Ascending aorta (tissue), 2 donors: ENCODE data around the gene STRADB. TPM values are rescaled to one million over a fixed set of nuclear protein-coding genes. Genes with fewer than 3 reads are reported as not detected.

Experiments used
- DNase-seq, 2 donors: peaks; one replicate each; pipeline ENCODE4 v3.0.0-alpha.2; 2019; ENCODE audit warnings: low spot score in 2 of 2
- H3K27ac ChIP-seq, 2 donors: fragments of 200-600 bp; sonication (generic); one replicate each; pipeline ENCODE4 v1.5.1; 2016 to 2017; ENCODE audit warnings: mild to moderate bottlenecking in 1 of 2
- H3K27me3 ChIP-seq: fragments of 200-600 bp; sonication (generic); one replicate; pipeline ENCODE4 v1.5.1; 2017
- H3K36me3 ChIP-seq, 2 donors: fragments of 200-600 bp; sonication (generic); one replicate each; pipeline ENCODE4 v1.5.1; 2016
- H3K4me1 ChIP-seq, 2 donors: fragments of 200-600 bp; sonication (generic); one replicate each; pipeline ENCODE4 v1.5.1; 2016 to 2017; ENCODE audit warnings: mild to moderate bottlenecking in 1 of 2
- H3K4me3 ChIP-seq, 2 donors: fragments of 200-600 bp; sonication (generic); one replicate each; pipeline ENCODE4 v1.5.1; 2016 to 2017; ENCODE audit warnings: mild to moderate bottlenecking in 1 of 2
- H3K9me3 ChIP-seq, 2 donors: fragments of 200-600 bp; sonication (generic); one replicate each; pipeline ENCODE4 v1.5.1; 2016
- CTCF ChIP-seq, 3 experiments: fragments of 200-600 bp in 2 of 3; fragments of 450-650 bp in 1 of 3; sonication (generic) in 2 of 3; IDR thresholded peaks; one replicate each; pipeline ENCODE4 v1.5.1; 2016 to 2019; ENCODE audit warnings: antibody characterized with exemption in 3 of 3, mild to moderate bottlenecking in 1 of 3, moderate library complexity in 1 of 3
- intact Hi-C: fragments of 100-400 bp; cut with DNase I; formaldehyde crosslinking; loops from one replicate; pipeline ENCODE4 v1.15.1; 2023
- total RNA-seq: library from RNA; depleted of rRNA; stranded (reverse); fragments of >200 nt; gene quantifications from one replicate; pipeline ENCODE4 v1.1.0, GENCODE V29; 2016

Gene STRADB
- total RNA-seq, 1 donor from 2014 or later, result 22.8 TPM

- Histone ChIP-seq H3K4me3 (no peak overlapping the region), H3K27me3 (no peaks in the 10 kb centered on the region), H3K9me3 (no peaks in the 10 kb centered on the region), H3K27ac (no peak overlapping the region), H3K4me1 (no peaks in the 10 kb centered on the region), H3K36me3 (peaks cover 6 to 19% of the 10 kb centered on the region in 2 donors)
- intact Hi-C loops, result no loop called here
- no peak for TF ChIP-seq CTCF (IDR thresholded peaks at IDR 0.05)
- no peak for DNase-seq
Observed at GRCh38 chr2:201484805-201485204, 33.3 kb downstream of the STRADB start.

GRCh38 chr2:201490291-201490690, 38.8 kb downstream of the STRADB start:
- no peaks in the 10 kb centered on the region for H3K4me1 ChIP-seq
- no peak for DNase-seq
- H3K4me3 ChIP-seq, result no peak overlapping the region
- H3K27me3 ChIP-seq, result no peaks in the 10 kb centered on the region
- no peaks in the 10 kb centered on the region for H3K9me3 ChIP-seq
- intact Hi-C loops, result no loop called here
- H3K27ac ChIP-seq, result no peak overlapping the region
- no peak for TF ChIP-seq CTCF (IDR thresholded peaks at IDR 0.05)
- H3K36me3 ChIP-seq, result no peaks in the 10 kb centered on the region

GRCh38 chr2:201496785-201497184, 45.2 kb downstream of the STRADB start:
- Histone ChIP-seq H3K27ac (no peak overlapping the region), H3K4me3 (no peak overlapping the region), H3K4me1 (no peaks in the 10 kb centered on the region), H3K36me3 (no peaks in the 10 kb centered on the region), H3K27me3 (no peaks in the 10 kb centered on the region), H3K9me3 (peaks cover 0 to 6% of the 10 kb centered on the region in 2 donors)
- intact Hi-C loops, result no loop called here
- DNase-seq, result no peak
- TF ChIP-seq CTCF (IDR thresholded peaks at IDR 0.05), result no peak

- no peak overlapping the region for H3K4me3 ChIP-seq
- H3K36me3 ChIP-seq, result no peaks in the 10 kb centered on the region
- H3K4me1 ChIP-seq, result no peaks in the 10 kb centered on the region
- peaks cover 0 to 23% of the 10 kb centered on the region in 2 donors for H3K9me3 ChIP-seq
- DNase-seq, result no peak
- intact Hi-C loops, result no loop called here
- no peaks in the 10 kb centered on the region for H3K27me3 ChIP-seq
- TF ChIP-seq CTCF (IDR thresholded peaks at IDR 0.05), result no peak
- H3K27ac ChIP-seq, result no peak overlapping the region
Observed at GRCh38 chr2:201500534-201500933, 49.0 kb downstream of the STRADB start.

- no peak for DNase-seq
- Histone ChIP-seq H3K36me3 (no peaks in the 10 kb centered on the region), H3K4me1 (no peaks in the 10 kb centered on the region), H3K27me3 (no peaks in the 10 kb centered on the region), H3K4me3 (no peak overlapping the region), H3K27ac (no peak overlapping the region), H3K9me3 (peaks cover 0 to 23% of the 10 kb centered on the region in 2 donors)
- no peak for TF ChIP-seq CTCF (IDR thresholded peaks at IDR 0.05)
- intact Hi-C loops, result no loop called here
Observed at GRCh38 chr2:201502713-201503112, 51.2 kb downstream of the STRADB start.

- Histone ChIP-seq H3K4me1 (no peaks in the 10 kb centered on the region), H3K27ac (no peak overlapping the region), H3K9me3 (peaks cover 0 to 8% of the 10 kb centered on the region in 2 donors), H3K27me3 (no peaks in the 10 kb centered on the region), H3K4me3 (no peak overlapping the region), H3K36me3 (no peaks in the 10 kb centered on the region)
- no peak for DNase-seq
- no peak for TF ChIP-seq CTCF (IDR thresholded peaks at IDR 0.05)
- intact Hi-C loops, result no loop called here
Observed at GRCh38 chr2:201507725-201508124, 56.2 kb downstream of the STRADB start.
